HG03439 (cell line): Measurements from ENCODE around the gene DLG2.
"Not testable (repeated sequence)": the region's sequence is repeated elsewhere in the genome, so short reads cannot be mapped to it uniquely, and the experiment has no call there.

ENCODE experiments used
- ATAC-seq: cut with Tn5 transposase; IDR thresholded peaks from one replicate; pipeline ENCODE4 v1.9.1; 2021; ENCODE audit warnings: mild to moderate bottlenecking, moderate library complexity; ENCODE audit not compliant: unreplicated experiment

DLG2 gene

DNA sequence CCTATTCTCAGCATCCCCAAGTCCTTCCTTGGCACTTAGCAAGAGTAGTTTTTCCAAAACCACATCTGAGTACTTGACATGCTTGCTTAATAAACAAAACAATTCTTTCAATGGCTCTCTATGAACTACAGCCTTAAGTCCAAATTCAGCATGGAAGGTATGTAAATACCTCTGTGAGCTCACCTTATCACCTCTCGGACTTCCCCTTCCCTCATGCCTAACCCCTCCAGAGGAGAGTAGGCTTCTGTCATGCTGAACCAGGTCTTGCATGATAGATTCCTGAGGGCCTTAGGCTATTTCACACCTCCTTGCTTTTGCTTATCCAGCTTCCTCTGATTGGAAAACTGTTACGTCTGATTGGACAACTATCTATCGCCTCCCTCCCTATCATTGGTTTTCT lies 2028.1 kb downstream of the DLG2 start:
- no peak for ATAC-seq

- not testable (repeated sequence) for ATAC-seq
Measured at GRCh38 chr11:83587797-83588196, 2039.3 kb downstream of the DLG2 start.

GRCh38 chr11:83583757-83584366 lies 2043.3 kb downstream of the DLG2 start:
- ATAC-seq: peak; percentile 98

DNA sequence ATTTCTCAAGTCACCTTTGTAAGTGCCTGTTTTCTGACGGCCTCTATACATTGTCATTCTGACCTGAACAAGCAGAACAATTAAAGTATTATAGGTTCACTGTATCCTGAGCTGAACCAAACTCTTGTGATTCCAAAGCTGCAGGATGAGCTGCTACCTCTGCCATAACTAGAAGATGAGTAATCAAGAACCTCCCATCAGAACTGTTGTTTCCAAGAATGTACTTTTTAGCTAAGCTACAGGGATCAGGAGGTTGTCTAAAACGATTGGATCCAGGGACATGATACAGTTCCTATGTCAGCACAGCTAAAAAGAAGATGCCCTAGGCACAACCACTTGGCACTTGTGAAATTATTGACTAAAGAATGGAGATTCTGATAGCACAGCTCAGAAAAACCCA lies 2052.6 kb downstream of the DLG2 start:
- no peak for ATAC-seq

GRCh38 chr11:83572581-83573496 lies 2054.3 kb downstream of the DLG2 start:
- ATAC-seq: no peak

DNA sequence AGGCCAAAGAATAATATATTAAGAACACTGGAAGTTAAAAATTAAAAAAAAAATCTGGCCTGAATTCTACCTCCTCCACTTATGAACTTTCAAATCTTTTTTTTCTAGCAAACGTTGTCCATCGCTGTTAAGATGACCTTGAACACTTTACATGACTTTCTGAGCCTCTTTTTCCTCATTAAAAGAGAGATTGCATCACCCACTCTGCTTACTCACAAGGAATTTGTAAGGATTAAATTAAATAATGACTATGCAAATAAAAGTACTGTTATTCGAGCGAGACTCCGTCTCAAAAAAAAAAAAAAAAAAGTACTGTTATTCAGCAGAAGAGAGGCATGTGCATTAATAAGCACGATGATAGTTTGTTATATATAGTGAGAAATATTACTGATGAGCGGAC lies 2055.8 kb downstream of the DLG2 start:
- ATAC-seq: no peak

DNA sequence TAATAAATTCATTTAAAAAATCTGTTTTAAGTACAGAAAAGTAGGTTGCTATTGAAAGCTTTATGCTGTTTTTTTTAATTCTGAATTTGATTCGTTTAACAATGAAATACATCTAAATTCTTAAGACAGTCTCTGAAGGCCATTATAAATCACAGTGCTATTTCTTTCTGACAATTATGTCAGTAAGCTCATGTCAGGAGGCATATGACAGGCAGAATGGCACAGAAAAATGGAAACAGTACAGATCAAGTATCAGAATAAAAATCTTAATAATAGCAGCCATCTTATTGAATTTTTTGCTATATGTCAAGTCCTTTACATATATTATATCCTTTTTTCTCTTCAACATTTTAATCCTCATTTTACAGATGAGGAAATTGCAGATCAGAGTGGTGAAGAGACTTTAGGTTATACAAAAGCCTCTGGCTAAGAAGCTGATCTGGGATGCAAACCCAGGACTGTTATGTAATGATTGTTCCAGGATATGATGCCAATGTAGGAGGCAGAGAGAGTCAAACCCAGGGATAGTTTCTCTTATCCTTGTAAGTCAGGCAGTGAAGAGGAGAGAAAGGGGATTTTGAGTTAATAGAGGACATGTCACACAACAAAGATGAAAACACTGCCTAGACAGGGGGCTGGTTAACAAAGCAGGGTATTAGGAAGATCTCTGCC lies 2057.9 kb downstream of the DLG2 start:
- no peak for ATAC-seq

- ATAC-seq: no peak
Measured at GRCh38 chr11:83568516-83568915, 2058.6 kb downstream of the DLG2 start.

DNA sequence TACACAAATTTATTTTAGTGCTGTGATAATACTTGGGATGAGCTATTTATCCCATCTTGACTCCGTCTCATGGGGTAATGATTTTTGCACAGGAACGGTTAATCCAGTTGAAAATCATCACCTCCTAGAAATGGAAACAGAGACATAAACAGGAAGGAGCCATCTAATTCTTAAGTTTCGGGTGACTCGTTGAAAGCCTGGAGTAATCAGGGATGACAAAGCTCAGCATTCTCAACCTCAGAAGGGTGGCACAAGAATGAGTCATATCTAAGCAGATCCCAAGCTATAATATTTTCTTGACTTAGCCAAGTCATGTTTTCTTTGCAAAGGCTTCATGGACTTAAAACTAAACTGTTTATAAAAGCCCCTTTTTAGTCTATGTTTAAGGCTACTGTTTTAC lies 2060.2 kb downstream of the DLG2 start:
- no peak for ATAC-seq

GRCh38 chr11:83564870-83565269 lies 2062.3 kb downstream of the DLG2 start:
- ATAC-seq: no peak

GRCh38 chr11:83558281-83558680 lies 2068.9 kb downstream of the DLG2 start:
- no peak for ATAC-seq

DNA sequence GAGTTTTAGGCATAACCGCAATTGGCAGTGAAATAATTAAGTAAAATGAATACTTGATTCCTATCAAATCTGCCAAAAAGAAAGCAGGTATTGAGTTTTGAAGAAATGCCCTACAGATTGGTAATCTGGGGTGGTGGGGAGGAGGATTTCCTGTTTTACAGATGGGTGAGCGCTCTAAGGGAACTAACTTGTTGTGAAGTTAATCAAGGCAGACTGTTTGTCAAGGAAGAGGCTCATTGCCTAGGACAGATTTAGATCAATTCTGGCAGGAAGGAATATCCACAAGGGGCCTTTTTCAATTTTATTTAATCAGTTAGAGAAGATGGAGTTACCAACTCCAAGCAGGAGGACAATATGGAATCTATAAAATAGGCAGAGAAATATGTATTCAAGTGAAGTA lies 2069.5 kb downstream of the DLG2 start:
- no peak for ATAC-seq

- no peak for ATAC-seq
Measured at GRCh38 chr11:83554876-83555275, 2072.3 kb downstream of the DLG2 start.

DNA sequence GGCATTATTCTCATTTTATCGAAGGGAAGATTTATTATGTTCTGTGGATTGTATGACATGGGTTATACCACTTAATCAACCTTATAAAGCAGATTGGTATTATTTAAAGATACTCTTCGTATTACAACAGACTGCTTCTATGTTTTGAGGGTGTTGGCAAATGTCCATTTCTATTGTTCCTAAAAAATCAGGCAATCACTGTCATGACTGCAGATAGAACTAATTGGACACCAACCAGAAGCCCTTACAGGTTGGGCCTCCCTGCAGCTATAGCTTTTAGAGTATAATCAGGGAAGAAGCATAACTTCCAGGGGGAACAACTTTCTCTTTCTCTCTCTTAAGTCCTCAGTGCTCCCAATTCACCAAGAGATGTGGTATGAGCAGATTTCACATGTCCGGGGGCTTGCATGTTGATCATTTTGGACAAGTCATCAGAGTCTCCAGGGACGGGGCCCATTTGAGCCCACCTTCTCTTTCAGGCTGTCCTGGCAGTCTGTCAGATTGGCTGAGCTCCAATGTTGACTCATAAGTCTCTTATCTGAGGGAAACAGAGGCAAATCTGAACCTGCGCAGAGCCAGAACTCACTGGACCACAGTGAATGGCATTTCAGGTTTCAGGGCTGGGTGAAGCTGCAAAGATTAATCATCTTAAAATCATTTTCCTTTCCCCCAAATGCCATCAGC lies 2077.0 kb downstream of the DLG2 start:
- no peak for ATAC-seq

DNA sequence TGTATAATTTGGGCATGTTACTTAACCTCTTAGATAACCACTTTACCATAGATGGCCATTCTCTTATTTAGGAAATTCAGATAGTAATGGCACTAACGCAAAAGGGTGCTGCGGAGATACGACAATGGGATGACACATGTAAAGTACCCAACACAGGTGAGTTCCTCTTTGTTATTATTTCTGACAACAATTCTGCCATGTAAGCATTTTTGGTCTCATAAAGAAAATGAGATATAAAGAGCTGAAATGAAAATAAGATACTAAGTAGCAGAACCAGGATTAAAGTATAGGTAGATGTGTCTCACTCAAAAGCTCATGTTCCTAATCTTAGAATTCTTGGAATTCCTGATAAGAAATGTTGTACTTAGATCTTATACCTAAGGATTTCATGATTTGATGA lies 2080.8 kb downstream of the DLG2 start:
- no peak for ATAC-seq

DNA sequence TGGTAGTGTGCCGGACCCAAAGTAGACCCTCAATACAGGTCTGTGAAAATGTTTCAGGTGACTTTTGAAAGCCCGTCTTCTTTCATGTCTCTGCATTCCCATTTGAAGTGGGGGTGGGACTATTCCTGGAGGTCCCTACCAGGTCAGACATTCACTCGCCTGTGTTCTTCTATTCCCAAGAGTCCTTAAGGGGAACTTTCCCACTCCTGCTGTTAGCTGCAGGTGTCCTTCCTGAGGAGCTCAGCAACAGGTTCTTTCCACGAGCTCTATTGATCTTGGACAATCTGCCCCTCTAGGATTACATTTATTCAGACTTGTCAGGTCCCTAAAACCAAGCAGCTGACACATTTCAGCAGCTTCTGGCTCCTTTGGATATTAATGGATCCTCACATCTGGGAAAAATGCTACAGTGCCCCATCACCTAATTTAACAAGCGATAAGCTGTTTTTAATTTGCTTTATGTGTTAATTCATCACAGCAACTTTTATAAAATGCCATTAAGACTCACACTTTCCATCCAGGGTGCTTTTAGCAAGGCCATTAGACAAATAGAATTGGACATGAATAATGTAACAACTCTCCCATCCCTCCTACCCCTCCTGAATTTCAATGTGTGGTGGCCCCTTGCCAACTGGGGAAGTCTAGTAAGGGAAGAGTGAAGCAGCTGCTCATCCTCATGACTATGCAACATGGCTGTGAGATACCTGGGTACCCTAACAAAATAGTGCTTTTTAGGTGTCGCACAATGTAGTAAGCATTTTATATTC lies 2081.5 kb downstream of the DLG2 start:
- no peak for ATAC-seq

- ATAC-seq: no peak
Measured at GRCh38 chr11:83544846-83545245, 2082.3 kb downstream of the DLG2 start.

GRCh38 chr11:83543706-83544439 lies 2083.3 kb downstream of the DLG2 start:
- ATAC-seq: no peak

DNA sequence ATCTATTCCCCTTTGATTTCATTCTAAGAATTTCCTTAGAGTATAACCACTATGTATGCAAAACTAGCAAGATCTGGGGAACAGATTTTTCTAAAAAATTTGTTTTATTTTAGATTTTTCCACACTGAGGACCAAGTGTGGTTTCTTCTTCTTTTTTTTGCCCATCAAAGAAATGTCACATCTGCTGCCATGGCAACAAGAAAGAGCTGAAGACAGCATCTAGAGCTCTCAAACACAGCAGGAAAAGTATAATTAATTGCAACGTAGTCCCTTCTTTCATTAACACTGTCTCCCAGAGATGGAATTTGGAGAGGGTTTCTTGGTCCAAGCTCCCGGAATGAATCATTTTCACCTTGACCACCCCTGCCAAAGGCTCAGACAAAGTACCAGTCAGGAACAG lies 2084.3 kb downstream of the DLG2 start:
- ATAC-seq: no peak

- ATAC-seq: no peak
Measured at GRCh38 chr11:83540728-83541127, 2086.4 kb downstream of the DLG2 start.
